ENCODE data around the gene TIMP3. TPM values are rescaled to one million over a fixed set of nuclear protein-coding genes. Genes with fewer than 3 reads are reported as not detected.

Gene TIMP3
- total RNA-seq, 1 donor from 2014 or later = 8.3 TPM

DNA sequence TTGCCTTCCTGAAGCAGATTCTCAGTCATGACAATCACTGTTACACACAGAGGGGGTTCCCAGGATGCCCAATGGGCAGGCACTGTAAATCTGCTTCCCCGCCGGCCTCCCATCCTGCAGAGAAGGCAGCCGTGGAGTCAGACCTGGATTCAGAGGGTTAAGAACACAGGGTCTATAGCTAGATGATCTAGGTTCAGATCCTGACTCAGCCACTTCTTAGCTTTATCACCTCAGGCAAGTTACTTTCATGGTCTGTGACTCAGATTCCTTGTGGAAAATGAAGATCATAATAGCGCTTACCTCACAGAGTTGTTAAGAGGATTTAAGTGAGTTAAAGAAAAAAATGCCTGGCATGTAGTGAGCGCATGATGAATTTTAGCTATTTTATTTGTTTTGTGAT, 95.9 kb downstream of the TIMP3 start:
- TF ChIP-seq, protein P1, sequence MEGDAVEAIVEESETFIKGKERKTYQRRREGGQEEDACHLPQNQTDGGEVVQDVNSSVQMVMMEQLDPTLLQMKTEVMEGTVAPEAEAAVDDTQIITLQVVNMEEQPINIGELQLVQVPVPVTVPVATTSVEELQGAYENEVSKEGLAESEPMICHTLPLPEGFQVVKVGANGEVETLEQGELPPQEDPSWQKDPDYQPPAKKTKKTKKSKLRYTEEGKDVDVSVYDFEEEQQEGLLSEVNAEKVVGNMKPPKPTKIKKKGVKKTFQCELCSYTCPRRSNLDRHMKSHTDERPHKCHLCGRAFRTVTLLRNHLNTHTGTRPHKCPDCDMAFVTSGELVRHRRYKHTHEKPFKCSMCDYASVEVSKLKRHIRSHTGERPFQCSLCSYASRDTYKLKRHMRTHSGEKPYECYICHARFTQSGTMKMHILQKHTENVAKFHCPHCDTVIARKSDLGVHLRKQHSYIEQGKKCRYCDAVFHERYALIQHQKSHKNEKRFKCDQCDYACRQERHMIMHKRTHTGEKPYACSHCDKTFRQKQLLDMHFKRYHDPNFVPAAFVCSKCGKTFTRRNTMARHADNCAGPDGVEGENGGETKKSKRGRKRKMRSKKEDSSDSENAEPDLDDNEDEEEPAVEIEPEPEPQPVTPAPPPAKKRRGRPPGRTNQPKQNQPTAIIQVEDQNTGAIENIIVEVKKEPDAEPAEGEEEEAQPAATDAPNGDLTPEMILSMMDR (conservative IDR thresholded peaks at IDR 0.05; ENCODE audit: low read depth, low read length) = no peak
- no peak for DNase-seq (ENCODE audit: low read depth)
- H3K4me3 ChIP-seq (ENCODE audit: low read depth, low read length) = no peak overlapping the region

DNA sequence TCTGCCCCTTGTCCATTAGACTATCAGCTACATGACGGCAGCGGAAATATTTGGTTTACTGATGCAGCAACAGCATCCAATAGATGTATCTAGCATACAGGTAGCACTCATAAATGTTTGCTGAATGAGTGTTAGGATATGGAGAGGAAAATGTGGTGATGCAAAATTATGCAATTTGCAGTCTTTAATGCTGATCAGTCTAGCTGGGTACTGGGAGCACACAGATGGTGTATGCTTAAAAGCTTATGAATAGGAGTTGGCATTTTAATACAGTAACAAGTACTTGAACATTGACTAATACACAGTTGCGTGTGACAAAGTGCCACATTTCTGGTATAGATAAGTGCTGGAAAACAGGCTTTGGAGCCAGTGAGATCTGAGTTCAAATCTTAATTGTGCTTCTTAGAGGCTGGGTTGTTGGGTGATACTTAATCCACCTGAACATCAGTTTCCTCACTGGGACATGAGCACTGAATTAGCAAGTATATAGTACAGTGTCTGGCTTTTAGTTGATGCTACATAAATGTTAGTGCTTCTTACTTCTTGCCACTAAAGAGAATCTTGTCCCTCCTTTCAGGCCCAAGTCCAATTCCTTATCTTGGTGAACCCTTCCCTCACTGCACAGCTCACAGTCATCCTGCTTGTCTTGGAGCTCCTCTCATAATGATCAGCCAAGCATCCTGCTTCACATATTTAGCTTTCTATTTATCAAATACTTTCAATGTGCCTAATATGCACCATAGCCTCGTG, 99.6 kb downstream of the TIMP3 start:
- TF ChIP-seq, protein P1 (conservative IDR thresholded peaks at IDR 0.05; ENCODE audit: low read depth, low read length) = no peak
- no peak for DNase-seq (ENCODE audit: low read depth)
- H3K4me3 ChIP-seq (ENCODE audit: low read depth, low read length) = no peak overlapping the region

DNA sequence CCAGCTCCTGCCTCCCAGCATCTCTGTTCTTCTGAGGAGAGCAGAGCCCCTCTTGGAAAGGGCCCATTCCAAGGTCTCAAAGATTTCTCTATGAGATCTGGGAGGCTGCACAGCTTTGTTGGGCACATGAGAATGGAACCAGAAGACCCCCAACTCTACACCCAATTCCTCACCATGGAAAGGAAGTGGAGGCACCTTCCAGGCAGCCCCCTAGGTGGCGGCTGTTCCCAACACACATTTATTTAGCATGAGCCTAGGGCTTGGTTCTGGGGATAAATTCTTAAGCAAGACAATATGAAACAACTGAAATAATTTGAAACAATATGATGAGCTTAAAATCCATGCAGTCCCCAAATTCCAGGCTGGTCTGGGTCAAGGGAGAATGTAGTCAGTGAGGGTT, 100.4 kb downstream of the TIMP3 start:
- H3K4me3 ChIP-seq (ENCODE audit: low read depth, low read length) = no peak overlapping the region
- DNase-seq (ENCODE audit: low read depth) = no peak
- TF ChIP-seq, protein P1 (conservative IDR thresholded peaks at IDR 0.05; ENCODE audit: low read depth, low read length) = peak; percentile 10

DNA sequence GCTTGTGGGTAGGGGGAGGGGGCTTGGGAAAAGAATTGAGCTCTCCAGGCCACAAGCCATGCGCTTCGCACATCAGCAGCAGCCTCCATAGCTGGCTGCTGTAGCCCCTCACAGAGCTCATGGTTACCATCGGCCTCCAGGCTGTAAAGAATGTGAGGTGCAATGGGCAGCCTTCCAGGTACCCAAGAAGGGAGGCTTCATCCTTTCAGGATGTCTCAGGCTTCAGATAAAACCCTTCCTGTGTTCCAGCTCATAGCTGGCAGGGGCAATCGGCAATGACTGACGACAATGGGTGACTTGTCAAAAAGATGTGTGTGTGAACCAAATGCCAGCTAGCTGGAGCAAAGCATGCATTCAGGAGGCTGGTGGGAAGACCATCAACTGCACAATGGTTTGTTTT, 102.0 kb downstream of the TIMP3 start:
- no peak overlapping the region for H3K4me3 ChIP-seq (ENCODE audit: low read depth, low read length)
- no peak for DNase-seq (ENCODE audit: low read depth)
- TF ChIP-seq, protein P1 (conservative IDR thresholded peaks at IDR 0.05; ENCODE audit: low read depth, low read length) = no peak

DNA sequence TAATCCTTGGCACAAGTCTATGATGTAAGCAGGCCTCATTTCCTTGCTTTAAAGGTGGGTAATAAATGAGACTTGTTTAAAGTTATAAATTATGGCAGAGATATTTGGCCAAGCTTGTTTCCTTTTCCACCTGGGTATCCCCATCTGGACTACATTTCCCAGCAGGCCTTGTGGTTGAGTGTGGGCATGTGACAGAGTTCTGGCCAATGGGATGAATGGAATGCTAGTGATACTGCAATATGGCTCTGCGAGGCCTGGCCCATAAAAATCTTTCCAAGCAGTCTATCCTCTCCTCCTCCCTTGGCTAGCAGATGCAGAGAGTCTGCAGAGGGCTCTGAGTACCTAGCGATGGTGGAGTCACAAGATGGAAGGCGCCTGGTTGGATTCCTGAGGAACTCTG, 102.5 kb downstream of the TIMP3 start:
- no peak overlapping the region for H3K4me3 ChIP-seq (ENCODE audit: low read depth, low read length)
- TF ChIP-seq, protein P1 (conservative IDR thresholded peaks at IDR 0.05; ENCODE audit: low read depth, low read length) = no peak
- no peak for DNase-seq (ENCODE audit: low read depth)

DNA sequence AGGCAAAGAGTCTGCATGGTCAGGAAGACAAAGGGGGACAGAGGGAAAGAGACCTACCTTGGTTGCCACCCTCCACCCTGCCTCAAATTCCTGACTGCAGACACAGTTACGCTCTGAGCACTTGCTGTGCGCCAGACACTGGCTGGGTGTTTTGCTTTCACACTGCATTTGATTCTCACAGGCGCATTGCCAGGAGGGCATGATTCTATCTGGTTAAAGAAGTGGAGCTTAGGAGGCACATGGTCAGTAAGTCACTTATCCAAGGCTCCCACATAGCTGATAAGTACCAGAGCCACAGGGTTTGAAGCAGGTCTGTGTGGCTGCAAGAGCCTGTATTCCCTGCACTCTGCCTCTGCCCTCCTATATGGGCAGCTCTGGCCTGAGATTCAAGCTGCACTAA, 103.9 kb downstream of the TIMP3 start:
- no peak overlapping the region for H3K4me3 ChIP-seq (ENCODE audit: low read depth, low read length)
- TF ChIP-seq, protein P1 (conservative IDR thresholded peaks at IDR 0.05; ENCODE audit: low read depth, low read length) = no peak
- no peak for DNase-seq (ENCODE audit: low read depth)
